GM19023 (cell line): ENCODE data around the gene PKM.
"Not testable (repeated sequence)": the region's sequence is repeated elsewhere in the genome, so short reads cannot be mapped to it uniquely, and the experiment has no call there.

Experiments
- ATAC-seq: cut with Tn5 transposase; IDR thresholded peaks from one replicate; pipeline ENCODE4 v1.9.1; 2021; ENCODE audit warnings: mild to moderate bottlenecking, moderate library complexity; ENCODE audit not compliant: unreplicated experiment

Gene PKM

DNA sequence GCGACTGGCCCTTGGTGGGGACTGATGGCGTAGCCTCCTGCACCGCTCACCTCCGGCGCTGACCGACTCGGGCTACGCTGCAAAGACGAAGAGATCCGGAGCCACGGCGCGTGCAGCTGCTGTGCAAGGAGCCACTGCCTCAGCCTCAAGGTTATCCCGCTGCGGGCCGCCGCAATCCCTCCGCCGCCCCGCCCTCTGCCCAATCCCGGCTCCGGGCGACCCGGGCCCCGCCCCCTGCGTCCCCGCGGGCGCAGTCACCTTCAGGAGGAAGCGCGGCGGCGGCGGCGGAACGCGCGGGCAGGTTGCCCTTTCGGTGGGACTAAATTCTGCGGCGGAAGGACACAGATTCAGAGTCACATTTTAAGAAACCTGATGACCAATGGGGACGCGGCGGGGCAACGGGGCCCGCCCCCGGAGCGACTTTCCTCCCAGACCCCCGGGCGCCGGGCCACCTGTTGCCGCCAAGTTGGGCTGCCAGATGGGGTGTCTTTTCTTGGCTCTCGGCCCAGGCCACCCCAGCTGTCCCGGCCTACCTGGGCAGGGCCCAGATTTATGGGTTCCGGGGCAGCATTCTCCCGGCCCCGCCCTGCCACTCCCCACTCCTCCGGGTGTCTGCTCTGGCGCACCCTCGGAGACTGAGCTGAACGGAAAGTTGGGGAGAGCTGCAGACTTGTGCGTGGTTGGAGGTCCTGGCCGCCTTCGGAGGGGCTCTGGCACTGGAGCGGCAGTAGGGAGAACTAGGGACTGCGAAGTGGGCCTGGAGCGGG lies at the start of gene PKM:
TSS of gene PKM (minus strand) at position 125 of the 767 bp plus-strand sequence. CDS start 12,093 bp downstream, outside the sequence.
- ATAC-seq: peak; percentile 45

DNA sequence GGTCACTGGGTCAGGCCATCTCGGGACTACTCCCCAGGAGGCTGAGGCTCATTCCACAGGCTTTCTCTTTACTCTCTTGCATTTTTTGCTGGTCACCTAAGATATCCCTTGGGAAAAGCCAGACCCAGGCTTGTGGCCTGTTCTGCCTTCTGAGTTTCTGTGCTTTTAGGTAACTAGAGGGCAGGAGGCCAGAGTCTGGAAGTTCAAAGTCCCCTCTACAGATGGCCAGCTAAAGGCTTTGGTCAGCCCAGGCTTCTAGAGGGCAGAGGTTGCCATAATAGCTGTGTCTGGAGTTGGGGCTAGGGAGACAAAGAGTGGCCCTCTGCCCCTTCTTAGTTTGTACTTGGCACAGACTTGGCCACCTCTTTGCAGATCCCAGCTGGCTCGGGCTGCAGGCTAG lies 49.8 kb upstream of the PKM start:
- no peak for ATAC-seq

DNA sequence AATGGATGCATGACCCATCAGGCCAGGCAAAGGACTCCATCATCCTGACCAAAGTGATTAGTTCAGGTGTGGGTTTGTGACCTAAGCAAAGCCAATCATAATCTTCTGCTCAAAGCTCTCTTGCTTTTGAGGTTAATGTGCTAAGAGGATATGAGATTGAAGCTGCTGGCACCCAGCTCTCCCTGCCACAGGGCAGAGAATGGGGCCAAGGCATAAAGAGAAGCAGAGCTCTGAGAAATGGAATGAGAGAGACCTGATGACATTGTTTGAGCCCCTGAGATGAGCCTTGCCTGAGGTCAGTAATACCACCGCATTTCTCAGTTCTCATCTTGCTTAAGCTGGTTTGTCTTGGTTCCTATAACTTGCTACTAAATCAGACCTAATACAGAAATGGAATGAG lies 47.7 kb upstream of the PKM start:
- ATAC-seq: no peak

DNA sequence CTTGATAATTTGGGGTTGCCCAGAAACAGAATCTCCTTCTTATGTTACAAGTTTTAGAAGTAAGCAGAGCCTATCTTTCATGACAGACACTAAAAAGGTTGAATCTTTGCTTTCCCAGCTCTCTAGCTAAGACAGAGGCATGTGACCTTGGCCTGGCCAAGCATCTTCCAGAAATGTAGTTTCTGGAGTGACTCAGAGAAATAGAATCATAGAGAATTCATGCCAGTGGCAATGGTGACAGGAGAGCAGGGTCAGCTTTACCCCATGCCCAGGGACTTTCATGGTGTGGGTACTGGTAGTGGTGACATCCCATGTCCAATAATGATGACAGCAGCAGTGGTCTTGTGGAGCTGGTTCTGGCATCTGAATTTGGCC lies 45.3 kb upstream of the PKM start:
- ATAC-seq: no peak

DNA sequence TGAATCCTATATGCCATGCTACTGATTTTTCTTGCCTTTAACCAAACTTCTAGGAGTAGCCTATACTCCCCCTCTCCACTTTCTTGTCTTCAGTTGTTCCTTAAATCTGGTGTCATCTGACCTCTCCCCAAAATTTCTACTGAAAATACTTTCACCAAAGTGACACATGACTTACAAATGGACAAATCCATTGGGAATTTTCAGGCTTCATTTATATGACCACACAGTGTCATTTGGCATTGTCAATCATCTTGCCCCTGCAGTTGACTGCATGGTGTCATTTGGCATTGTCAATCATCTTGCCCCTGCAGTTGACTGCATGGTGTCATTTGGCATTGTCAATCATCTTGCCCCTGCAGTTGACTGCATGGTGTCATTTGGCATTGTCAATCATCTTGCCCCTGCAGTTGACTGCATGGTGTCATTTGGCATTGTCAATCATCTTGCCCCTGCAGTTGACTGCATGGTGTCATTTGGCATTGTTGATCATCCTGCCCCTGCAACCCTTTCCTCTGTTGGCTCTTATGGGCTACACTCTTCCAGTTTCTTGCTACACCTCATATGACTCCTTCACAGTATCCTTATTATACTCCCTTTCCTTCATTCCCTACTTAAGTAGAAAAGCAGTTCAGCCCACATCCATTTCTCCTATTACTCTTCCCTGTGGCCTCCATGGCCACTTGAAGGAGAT lies 44.8 kb upstream of the PKM start:
- not testable (repeated sequence) for ATAC-seq

DNA sequence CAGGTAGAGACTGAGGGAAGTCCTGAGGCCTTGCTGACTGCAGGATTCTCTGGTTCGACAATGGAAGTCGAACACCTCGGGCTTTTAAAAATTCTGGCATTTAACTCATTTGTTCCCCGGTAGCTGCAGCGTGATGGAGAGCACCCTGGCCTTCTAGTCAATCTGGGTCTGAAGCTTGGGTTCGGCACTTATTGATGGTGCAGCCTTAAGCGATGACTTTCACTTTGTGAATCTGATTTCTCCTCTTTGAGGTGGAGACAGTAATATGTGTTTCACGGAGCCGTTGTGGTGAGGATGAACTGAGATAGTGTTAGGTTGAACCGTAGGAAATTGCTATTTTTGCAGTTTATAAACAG lies 42.0 kb upstream of the PKM start:
- no peak for ATAC-seq

DNA sequence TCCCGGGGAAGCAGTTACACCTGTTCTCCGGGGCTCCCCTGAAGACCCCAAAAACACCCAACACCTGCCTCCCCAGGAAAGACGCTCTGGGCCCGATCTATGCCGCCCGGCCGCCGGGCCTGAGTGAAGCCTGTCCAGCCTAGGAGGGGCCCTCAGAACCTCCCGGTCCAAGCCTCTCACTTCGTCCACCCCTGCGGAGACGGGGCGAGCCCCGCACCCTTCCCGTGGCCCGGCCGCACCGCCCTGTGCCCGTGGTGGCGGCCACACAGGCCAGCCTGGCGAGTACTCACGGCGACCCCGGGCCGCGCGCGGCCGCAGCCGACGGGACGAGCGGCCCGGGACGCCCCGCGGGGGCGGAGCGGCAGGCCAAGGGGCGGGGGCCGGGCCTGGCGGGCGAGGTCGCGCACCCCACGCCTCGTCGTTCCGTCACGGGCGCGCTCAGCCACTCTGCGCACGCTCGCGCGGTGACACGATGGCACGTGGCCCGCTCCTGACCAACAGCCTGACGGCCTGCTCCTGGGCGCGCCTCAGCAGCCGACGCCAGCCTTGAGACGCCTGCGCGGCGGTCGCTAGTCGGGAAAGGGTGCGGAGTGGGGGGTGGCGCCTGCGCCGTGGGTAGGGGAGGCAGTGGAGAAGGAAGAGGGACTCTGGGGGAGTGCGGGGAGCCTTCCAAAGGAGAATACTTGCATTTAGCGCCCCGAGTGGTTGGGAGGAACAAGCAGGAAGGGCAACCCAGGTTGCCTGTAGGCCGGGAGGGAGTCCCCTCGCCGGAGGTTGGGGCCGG lies 41.4 kb upstream of the PKM start, which contains the start of gene PARP6:
TSS of gene PARP6 (minus strand) at position 342 of the 784 bp plus-strand sequence. CDS start 5,077 bp downstream, outside the sequence.
- peak; percentile 96 for ATAC-seq

DNA sequence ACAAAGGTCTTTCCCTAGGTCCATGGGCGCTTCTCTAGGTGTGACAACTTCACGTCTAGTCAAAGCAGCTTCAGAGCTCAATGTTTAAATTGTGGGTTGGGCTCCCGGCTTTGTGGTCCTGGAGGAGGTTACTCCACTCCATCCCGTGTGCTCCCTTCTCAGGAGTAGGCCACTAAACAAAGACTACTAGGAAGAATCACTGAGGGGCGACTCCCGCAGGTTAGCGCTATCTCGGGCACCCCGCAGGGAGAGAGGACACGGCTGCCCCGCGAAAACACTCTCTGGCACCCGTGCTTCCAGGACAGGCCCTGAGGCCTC lies 40.9 kb upstream of the PKM start:
- ATAC-seq: no peak

DNA sequence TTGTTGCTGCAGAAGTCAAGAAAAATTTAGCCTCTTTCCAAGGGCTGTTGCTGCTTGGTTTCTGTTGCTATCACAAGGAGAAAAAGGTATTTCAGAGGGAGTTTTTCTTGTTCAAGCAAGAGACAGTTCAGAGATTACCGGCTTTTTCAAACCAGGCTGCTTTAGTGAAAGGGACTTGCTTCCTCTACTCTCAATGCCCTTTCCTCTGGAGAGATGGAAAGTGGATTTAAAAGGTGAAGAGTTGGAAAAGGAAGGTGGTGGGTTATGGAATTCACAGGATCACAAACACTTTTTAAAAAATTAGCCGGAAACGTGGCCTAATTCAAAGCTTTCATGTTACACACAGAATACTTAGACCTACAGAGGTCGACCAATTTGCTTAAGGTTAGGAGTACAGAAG lies 40.2 kb upstream of the PKM start:
- ATAC-seq: no peak

DNA sequence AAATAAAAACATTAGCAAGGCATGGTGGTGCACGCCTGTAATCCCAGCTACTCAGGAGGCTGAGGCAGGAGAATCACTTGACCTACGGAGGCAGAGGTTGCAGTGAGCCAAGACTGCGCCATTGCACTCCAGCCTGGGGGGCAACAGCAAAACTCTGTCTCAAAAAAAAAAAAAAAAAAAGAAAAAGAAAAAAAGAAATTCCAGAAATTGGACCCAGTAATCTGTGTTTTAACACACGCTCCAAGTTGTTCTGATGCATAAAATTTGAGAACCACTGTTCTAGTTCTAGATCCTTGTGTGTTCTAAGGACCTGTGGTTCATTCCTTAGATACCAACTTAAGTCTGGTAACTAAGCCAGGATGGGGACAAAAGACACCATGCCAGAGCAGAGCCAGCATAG lies 38.7 kb upstream of the PKM start:
- ATAC-seq: no peak

DNA sequence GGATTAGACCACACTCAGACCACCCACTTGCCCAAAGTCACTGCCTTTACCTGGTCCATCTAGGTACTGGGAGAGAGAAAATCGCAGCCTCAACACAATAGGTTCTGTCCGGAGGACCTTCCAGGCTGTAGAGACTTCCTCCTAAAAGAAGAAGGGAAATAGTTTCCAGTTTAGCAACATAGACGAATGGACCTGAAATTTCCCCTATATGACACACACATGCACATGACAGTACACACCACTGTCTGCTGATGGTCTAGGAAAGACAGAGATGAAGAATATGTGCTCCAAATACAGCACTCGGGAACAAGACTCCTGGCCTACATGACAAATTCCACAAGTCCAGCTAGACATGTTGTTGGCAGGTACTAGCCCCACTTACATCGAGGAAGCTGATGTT lies 34.0 kb upstream of the PKM start:
- no peak for ATAC-seq

DNA sequence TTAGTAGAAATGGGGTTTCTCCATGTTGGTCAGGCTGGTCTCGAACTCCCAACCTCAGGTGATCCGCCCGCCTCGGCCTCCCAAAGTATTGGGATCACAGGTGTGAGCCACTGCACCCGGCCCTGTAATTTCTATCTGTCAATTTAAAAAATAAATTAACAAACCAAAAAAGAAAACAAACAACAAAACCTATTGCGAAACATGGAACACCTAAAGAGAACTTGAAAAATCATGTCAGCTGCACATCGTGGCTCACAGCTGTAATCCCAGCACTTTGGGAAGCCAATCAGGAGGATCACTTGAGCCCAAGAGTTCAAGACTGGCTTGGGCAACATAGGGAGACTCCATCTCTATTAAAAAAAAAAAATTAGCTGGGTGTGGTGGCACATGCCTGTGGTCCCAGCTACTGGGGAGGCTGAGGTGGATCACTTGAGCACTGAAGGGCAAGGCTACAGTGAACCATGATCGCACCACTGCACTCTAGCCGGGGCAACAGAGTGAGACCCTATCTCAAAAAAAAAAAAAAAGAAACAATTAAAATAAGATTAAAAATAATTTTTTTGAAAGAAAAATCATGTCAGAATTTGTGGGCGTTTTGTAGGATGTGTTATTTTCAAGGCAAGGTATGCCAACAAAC lies 21.8 kb upstream of the PKM start:
- no peak for ATAC-seq

DNA sequence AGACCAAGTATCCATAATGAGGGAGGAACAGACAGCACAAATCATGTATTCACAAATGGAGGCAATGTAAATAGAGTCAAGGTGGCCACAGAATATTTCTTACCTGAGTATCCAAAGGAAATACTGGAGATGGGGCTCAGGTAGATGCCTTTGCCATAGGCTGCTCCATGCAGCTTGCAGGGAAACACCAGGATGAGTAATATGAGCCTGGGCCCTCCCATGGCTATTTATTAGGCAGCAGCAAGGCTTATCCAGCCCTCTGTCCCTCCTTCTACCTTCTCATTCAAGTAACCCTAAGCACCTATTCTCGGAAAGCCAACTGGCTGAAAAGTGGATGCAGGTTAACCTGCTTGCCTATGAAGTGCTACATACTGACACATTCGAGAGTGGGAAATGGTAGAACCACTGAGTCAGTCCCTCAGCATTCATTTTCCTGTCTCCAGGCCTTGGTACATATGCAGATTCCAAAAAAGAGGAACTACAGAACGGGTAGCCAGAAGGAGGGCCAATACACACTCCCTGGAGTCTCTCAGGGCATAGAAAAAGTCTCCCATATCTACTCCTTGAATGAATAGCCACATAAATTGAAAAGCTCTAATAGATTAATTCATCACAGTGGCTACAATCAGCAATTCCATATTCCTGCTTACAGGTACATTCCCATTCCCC lies 18.3 kb upstream of the PKM start:
- no peak for ATAC-seq

DNA sequence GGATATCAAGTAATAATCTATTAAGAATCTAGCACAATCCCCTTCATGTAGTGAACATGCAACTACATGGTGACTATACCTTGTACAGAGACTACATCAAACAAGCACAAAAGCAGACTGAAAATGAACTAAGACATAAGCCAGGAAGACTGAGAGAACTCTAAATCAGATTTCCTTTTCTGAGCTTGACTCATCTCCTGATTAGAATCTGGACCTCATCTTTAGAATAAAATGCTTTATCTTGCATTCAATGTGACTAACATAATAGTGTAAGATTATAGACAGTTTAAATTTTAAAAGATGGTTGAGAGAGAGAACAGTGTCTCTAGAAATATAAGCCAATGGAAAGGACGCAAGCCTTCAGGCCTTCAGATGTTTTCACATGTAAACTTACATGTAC lies 17.5 kb upstream of the PKM start:
- no peak for ATAC-seq

DNA sequence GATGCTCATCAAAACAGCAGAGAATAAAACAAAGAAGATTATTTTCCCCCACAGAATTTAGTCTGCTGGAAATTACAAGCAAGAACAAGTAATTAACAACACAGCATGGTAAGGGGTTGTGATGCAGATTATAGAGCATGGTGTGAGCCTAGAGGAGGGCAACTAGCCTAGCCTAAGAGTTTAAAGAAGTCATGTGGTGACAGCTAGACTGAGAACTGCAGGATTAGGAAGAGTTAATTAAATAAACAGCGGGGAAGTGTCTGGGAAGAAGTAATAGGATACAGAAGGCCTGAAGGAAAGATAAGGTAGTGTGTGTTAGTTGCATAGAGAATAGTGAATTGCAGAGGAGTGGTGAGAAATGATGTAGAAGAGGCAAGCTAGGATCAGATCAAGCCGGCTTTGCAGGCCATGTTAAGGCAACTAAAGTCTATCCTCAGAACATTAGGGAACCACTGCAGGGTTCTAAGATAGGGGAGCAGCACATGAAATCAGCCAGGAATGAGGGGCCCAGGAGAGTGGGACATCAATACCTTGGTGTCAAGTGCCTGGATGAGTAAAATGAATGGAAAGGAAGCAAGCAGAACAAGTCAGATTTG lies 11.9 kb upstream of the PKM start:
- no peak for ATAC-seq

DNA sequence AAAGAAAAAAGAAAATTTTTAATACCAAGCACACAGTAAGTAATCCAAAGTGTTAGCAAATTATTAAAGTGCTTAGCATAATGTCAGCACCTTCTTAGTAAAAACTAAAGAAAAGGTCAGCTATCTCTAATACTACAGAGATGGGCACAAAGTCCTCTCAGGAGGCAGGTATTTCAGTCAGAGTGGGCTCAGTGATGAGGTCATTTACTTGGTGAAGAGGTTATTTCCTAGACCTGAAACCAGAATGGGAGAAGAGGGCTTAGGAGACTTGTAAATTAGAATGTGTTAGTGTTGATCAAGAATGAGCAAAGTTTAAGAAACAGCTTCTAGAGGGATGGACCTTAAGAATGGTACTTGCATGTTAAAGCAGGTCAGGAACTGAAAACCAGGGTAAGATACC lies 8.7 kb upstream of the PKM start:
- ATAC-seq: no peak

DNA sequence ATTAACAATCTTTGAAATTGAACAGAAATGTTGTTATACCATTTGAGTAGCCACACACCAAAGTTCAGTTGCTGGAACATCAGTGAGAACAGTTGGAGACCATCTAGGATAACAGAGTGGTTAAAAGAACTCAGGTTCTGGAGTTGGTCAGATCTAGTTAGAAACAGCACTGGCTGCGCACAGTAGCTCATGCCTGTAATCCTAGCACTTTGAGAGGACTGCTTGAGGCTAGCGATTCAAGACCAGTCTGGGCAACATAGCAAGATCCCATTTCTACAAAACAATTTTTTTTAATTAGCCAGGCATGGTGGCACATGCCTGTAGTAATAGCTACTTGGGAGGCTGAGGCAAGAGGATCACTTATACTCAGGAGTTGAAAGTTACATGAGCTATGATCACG lies 7.6 kb upstream of the PKM start:
- no peak for ATAC-seq

DNA sequence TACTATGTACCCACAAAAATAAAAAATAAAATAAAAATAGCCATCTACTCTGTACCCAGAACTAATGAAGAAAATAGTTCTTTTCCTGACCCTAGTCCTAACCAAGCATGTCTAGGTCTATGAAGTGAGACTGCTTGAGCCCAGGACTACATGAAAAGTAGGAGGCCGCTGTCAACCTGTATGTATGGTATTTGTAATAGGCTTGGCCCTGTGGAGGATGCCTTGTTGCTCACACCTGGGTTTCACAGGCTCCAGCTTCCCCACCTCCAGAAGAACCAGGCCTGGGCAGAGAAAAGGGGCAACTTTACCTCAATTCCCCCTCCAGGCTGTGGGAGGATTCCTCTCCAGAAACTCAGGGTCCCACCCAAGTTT lies 6.8 kb upstream of the PKM start:
- no peak for ATAC-seq

DNA sequence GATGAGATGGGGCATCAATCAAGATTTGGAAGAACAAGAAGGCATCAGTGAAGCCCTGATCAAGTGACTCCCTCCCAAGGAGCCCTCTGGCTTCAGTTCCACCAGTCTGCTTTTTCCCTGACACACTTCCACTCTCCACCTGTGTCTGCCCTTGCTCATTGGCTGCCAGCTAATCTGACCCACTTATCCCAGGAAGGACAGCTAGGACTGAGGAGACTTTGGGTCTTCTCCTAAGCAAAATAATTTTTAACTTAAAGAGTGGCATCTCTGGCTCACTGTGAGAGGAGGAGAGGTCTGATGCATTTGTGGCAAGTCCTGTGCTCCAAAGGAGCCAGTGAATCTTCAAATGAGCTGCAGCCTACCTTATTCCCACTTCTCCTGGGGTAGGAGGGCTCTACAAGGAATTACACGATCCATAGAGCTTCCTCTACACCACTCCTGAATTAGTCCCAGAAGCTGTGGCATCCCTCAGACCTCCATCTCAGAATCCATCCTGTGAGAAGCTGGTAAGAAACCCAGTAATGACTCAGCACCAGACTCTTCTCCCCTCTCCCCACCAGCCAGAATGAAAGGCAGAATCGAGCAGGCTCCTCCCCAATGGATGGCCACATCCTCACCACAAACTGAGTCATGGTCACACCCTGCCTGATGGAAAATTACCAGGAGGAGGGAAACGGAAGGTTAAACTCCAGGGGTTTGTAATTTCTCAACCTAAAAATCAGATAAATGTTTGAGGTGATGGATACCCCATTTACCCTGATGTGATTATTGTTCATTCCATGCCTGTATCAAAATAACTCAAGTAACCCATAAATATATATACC lies 6.3 kb upstream of the PKM start:
- ATAC-seq: peak; percentile 82
